ENCODE measurements around the gene VN1R4. TPM values are rescaled to one million over a fixed set of nuclear protein-coding genes. Genes with fewer than 3 reads are reported as not detected.

VN1R4 gene
- total RNA-seq, 1 experiment from 2014 or later = not detected

GRCh38 chr19:53246498-53246897 is 21.0 kb downstream of the VN1R4 start:
- Histone ChIP-seq H4K5ac (ENCODE audit: insufficient read length, low read depth, low read length) (no peak overlapping the region), H3K79me2 (ENCODE audit: insufficient read depth, low read length) (no peaks in the 10 kb centered on the region), H3K18ac (ENCODE audit: insufficient read length, low read depth, low read length) (no peak overlapping the region), H2BK5ac (ENCODE audit: insufficient read length, low read length) (no peak overlapping the region), H4K8ac (replicated peaks; ENCODE audit: insufficient read length, low read depth, low read length) (no peak overlapping the region), H2BK15ac (ENCODE audit: low read depth, low read length) (no peak overlapping the region), H3K9me3 (ENCODE audit: control insufficient read depth, low read depth, low read length) (peaks cover 36% of the 10 kb centered on the region), H3K23me2 (ENCODE audit: insufficient read length, low read depth, low read length, poor library complexity, severe bottlenecking) (no peaks in the 10 kb centered on the region), H2BK12ac (ENCODE audit: insufficient read length, low read depth, low read length) (no peak overlapping the region), H2BK20ac (ENCODE audit: low read depth, low read length, poor library complexity, severe bottlenecking) (no peak overlapping the region), H3K27me3 (ENCODE audit: insufficient read depth, low read length) (no peaks in the 10 kb centered on the region), H4K91ac (ENCODE audit: insufficient read length, low read depth, low read length) (no peak overlapping the region), H2BK120ac (ENCODE audit: low read depth, low read length, poor library complexity, severe bottlenecking) (no peak overlapping the region), H3K14ac (ENCODE audit: insufficient read depth, low read length) (no peak overlapping the region), H3K56ac (ENCODE audit: insufficient read length, low read depth, low read length) (no peak overlapping the region), H3K79me1 (ENCODE audit: insufficient read depth, low read depth, low read length, poor library complexity, severe bottlenecking) (no peaks in the 10 kb centered on the region), H3K9ac (ENCODE audit: extremely low read depth, insufficient read length, low read length) (no peak overlapping the region), H3K4ac (ENCODE audit: low read depth, low read length) (no peak overlapping the region), H3K27ac (ENCODE audit: insufficient read length, low read depth, low read length) (no peak overlapping the region), H4K20me1 (ENCODE audit: control insufficient read depth, insufficient read depth, insufficient read length) (no peaks in the 10 kb centered on the region), H2AK5ac (ENCODE audit: insufficient read length, low read length) (no peak overlapping the region), H2AFZ (ENCODE audit: low read length) (no peak overlapping the region), H3K23ac (ENCODE audit: insufficient read length, low read depth, low read length) (no peak overlapping the region), H3T11ph (ENCODE audit: low read length) (no peak overlapping the region), H3K4me2 (ENCODE audit: insufficient read depth, insufficient read length, low read length) (no peak overlapping the region), H3K4me1 (ENCODE audit: insufficient read depth, low read length) (no peaks in the 10 kb centered on the region)
- TF ChIP-seq CTCF (conservative IDR thresholded peaks at IDR 0.05) = no peak
- no peak for DNase-seq
- Mint-ChIP-seq H3K27ac (no peak overlapping the region), H3K4me1 (no peaks in the 10 kb centered on the region), H3K36me3 (ENCODE audit: insufficient read depth in 1 of 3, low read depth in 3 of 3) (peaks cover 83 to 99% (median 97%) of the 10 kb centered on the region in 3 experiments), H3K4me3 (no peak overlapping the region), H3K9me3 (peaks cover 88 to 90% of the 10 kb centered on the region in 2 experiments), H3K27me3 (ENCODE audit: low read depth) (no peaks in the 10 kb centered on the region)
- no CpG with 5 or more reads among the region's 1 CpG for WGBS (ENCODE audit: extremely low coverage, insufficient read length, low lambda C conversion rate)

Data from H9 (cell line).